H9 (cell line): ENCODE measurements around the gene FBLN2. TPM values are rescaled to one million over a fixed set of nuclear protein-coding genes. Genes with fewer than 3 reads are reported as not detected.

ENCODE experiments used
- DNase-seq: peaks from one replicate; pipeline ENCODE4 v3.0.0-alpha.2; 2017
- H2AFZ ChIP-seq: one replicate; pipeline ENCODE4 v1.6.1; 2013; ENCODE audit warnings: mild to moderate bottlenecking, low read length, control low read depth, moderate library complexity
- H2AK5ac ChIP-seq: 2 replicates; pipeline ENCODE4 v1.6.1; 2013; ENCODE audit warnings: low read length, control low read depth, mixed read lengths; ENCODE audit not compliant: insufficient read length
- H2BK120ac ChIP-seq: one replicate; pipeline ENCODE4 v1.6.1; 2013; ENCODE audit warnings: low read depth, mild to moderate bottlenecking, low read length, control low read depth, inconsistent platforms; ENCODE audit not compliant: poor library complexity, severe bottlenecking
- H2BK12ac ChIP-seq: 2 replicates; pipeline ENCODE4 v1.6.1; 2013; ENCODE audit warnings: low read length, control low read depth, mixed read lengths, low read depth; ENCODE audit not compliant: insufficient read length
- H2BK15ac ChIP-seq: 2 replicates; pipeline ENCODE4 v1.6.1; 2013; ENCODE audit warnings: low read depth, low read length, control low read depth
- H2BK20ac ChIP-seq: one replicate; pipeline ENCODE4 v1.6.1; 2013; ENCODE audit warnings: low read depth, mild to moderate bottlenecking, low read length, control low read depth, inconsistent platforms; ENCODE audit not compliant: poor library complexity, severe bottlenecking
- H2BK5ac ChIP-seq: 2 replicates; pipeline ENCODE4 v1.6.1; 2013; ENCODE audit warnings: low read length, control low read depth, mixed read lengths; ENCODE audit not compliant: insufficient read length
- H3K14ac ChIP-seq: 2 replicates; pipeline ENCODE4 v1.6.1; 2013; ENCODE audit warnings: low read length, control low read depth; ENCODE audit not compliant: insufficient read depth
- H3K18ac ChIP-seq: 2 replicates; pipeline ENCODE4 v1.6.1; 2013; ENCODE audit warnings: low read depth, mild to moderate bottlenecking, mixed read lengths, low read length, control low read depth; ENCODE audit not compliant: insufficient read length
- H3K23ac ChIP-seq: 2 replicates; pipeline ENCODE4 v1.6.1; 2013; ENCODE audit warnings: low read length, control low read depth, mixed read lengths, low read depth; ENCODE audit not compliant: insufficient read length
- H3K23me2 ChIP-seq: 2 replicates; pipeline ENCODE4 v1.6.1; 2013; ENCODE audit warnings: low read depth, mild to moderate bottlenecking, mixed read lengths, low read length, control low read depth; ENCODE audit not compliant: insufficient read length, poor library complexity, severe bottlenecking
- H3K27ac ChIP-seq: 2 replicates; pipeline ENCODE4 v1.5.1; 2013; ENCODE audit warnings: low read length, control low read depth, mixed read lengths, low read depth; ENCODE audit not compliant: insufficient read length
- H3K27me3 ChIP-seq: 2 replicates; pipeline ENCODE4 v1.6.1; 2013; ENCODE audit warnings: low read length, control low read depth, inconsistent platforms; ENCODE audit not compliant: insufficient read depth
- H3K4ac ChIP-seq: 2 replicates; pipeline ENCODE4 v1.6.1; 2013; ENCODE audit warnings: low read depth, mild to moderate bottlenecking, control low read depth, inconsistent platforms, low read length, moderate library complexity
- H3K4me1 ChIP-seq: 2 replicates; pipeline ENCODE4 v1.6.1; 2013; ENCODE audit warnings: low read length, control low read depth, inconsistent platforms; ENCODE audit not compliant: insufficient read depth
- H3K4me2 ChIP-seq: 2 replicates; pipeline ENCODE4 v1.6.1; 2013; ENCODE audit warnings: low read length, control low read depth, mixed read lengths; ENCODE audit not compliant: insufficient read length, insufficient read depth
- H3K56ac ChIP-seq: 2 replicates; pipeline ENCODE4 v1.6.1; 2013; ENCODE audit warnings: low read depth, mild to moderate bottlenecking, mixed read lengths, low read length, control low read depth; ENCODE audit not compliant: insufficient read length
- H3K79me1 ChIP-seq: 2 replicates; pipeline ENCODE4 v1.6.1; 2013; ENCODE audit warnings: low read depth, mild to moderate bottlenecking, moderate library complexity, low read length, control low read depth, inconsistent platforms; ENCODE audit not compliant: insufficient read depth, poor library complexity, severe bottlenecking
- H3K79me2 ChIP-seq: 2 replicates; pipeline ENCODE4 v1.6.1; 2013; ENCODE audit warnings: low read length, control low read depth, inconsistent platforms; ENCODE audit not compliant: insufficient read depth
- H3K9ac ChIP-seq: 2 replicates; pipeline ENCODE4 v1.6.1; 2013; ENCODE audit warnings: low read length, control low read depth, mixed read lengths; ENCODE audit not compliant: insufficient read length; ENCODE audit errors: extremely low read depth
- H3K9me3 ChIP-seq: one replicate; pipeline ENCODE4 v1.6.1; 2013; ENCODE audit warnings: low read depth, low read length, inconsistent platforms; ENCODE audit not compliant: control insufficient read depth
- H3T11ph ChIP-seq: one replicate; pipeline ENCODE4 v1.6.1; 2013; ENCODE audit warnings: mild to moderate bottlenecking, low read length, control low read depth, inconsistent platforms
- H4K20me1 ChIP-seq: one replicate; pipeline ENCODE4 v1.6.1; 2013; ENCODE audit not compliant: control insufficient read depth, insufficient read length, insufficient read depth
- H4K5ac ChIP-seq: 2 replicates; pipeline ENCODE4 v1.6.1; 2013; ENCODE audit warnings: low read depth, mild to moderate bottlenecking, mixed read lengths, low read length, control low read depth; ENCODE audit not compliant: insufficient read length
- H4K8ac ChIP-seq: replicated peaks from 2 replicates; pipeline ENCODE4 v1.6.1; 2013; ENCODE audit warnings: low read length, control low read depth, mixed read lengths, low read depth; ENCODE audit not compliant: insufficient read length
- H4K91ac ChIP-seq: 2 replicates; pipeline ENCODE4 v1.6.1; 2013; ENCODE audit warnings: low read depth, mild to moderate bottlenecking, moderate library complexity, mixed read lengths, low read length, control low read depth; ENCODE audit not compliant: insufficient read length
- H3K27ac Mint-ChIP-seq, 3 experiments: 2 replicates in 2 of 3; 3 replicates in 1 of 3; pipeline ENCODE4 v1.8.0; 2020 to 2021; ENCODE audit warnings: mixed read lengths in 3 of 3, mild to moderate bottlenecking in 1 of 3, moderate library complexity in 1 of 3
- H3K27me3 Mint-ChIP-seq: 2 replicates; pipeline ENCODE4 v1.8.0; 2021; ENCODE audit warnings: low read depth, mild to moderate bottlenecking, moderate library complexity, mixed read lengths
- H3K36me3 Mint-ChIP-seq, 3 experiments: 2 replicates in 2 of 3; 3 replicates in 1 of 3; pipeline ENCODE4 v1.8.0; 2020 to 2021; ENCODE audit warnings: low read depth in 3 of 3, mixed read lengths in 3 of 3; ENCODE audit not compliant: insufficient read depth in 1 of 3
- H3K4me1 Mint-ChIP-seq, 2 experiments: 2 replicates each; pipeline ENCODE4 v1.8.0; 2020; ENCODE audit warnings: mixed read lengths in 2 of 2
- H3K4me3 Mint-ChIP-seq, 2 experiments: 2 replicates in 1 of 2; 3 replicates in 1 of 2; pipeline ENCODE4 v1.8.0; 2020 to 2021; ENCODE audit warnings: mild to moderate bottlenecking in 2 of 2, mixed read lengths in 2 of 2, moderate library complexity in 1 of 2
- H3K9me3 Mint-ChIP-seq, 2 experiments: 2 replicates in 1 of 2; 3 replicates in 1 of 2; pipeline ENCODE4 v1.8.0; 2020; ENCODE audit warnings: mild to moderate bottlenecking in 2 of 2, mixed read lengths in 2 of 2, moderate library complexity in 1 of 2
- CTCF ChIP-seq: fragments of 200-600 bp; sonication (generic); conservative IDR thresholded peaks from 3 replicates; pipeline ENCODE4 v1.8.0; 2021; ENCODE audit warnings: antibody characterized with exemption, mild to moderate bottlenecking
- WGBS: extraction: QIAGEN DNeasy Blood & Tissue Kit; methylation state at CpG from one replicate; pipeline ENCODE4 v1.1.7; 2013; ENCODE audit warnings: missing lambda C conversion rate, low lambda C conversion rate, mixed read lengths; ENCODE audit not compliant: insufficient read length; ENCODE audit errors: extremely low coverage; 5-methylcytosine and 5-hydroxymethylcytosine counted together
- total RNA-seq: library from RNA; stranded (reverse); gene quantifications from 2 replicates; pipeline ENCODE4 v1.2.1, GENCODE V29; 2021

Gene FBLN2
- total RNA-seq, 1 experiment from 2014 or later = 11.8 TPM

- no peaks in the 10 kb centered on the region for H3K9me3 Mint-ChIP-seq
- H3K4me3 Mint-ChIP-seq = no peak overlapping the region
- Histone ChIP-seq H2BK120ac (no peak overlapping the region), H2BK5ac (no peak overlapping the region), H3K4me2 (no peak overlapping the region), H3K14ac (no peak overlapping the region; the same call in 1 of the 2 replicates), H3K79me2 (no peaks in the 10 kb centered on the region), H4K5ac (no peak overlapping the region), H3K9ac (no peak overlapping the region), H3K23me2 (no peaks in the 10 kb centered on the region), H3T11ph (no peak overlapping the region), H2BK15ac (no peak overlapping the region), H3K18ac (no peak overlapping the region), H4K8ac (no peak overlapping the region), H3K4me1 (no peaks in the 10 kb centered on the region), H2AFZ (no peak overlapping the region), H2BK12ac (no peak overlapping the region), H3K4ac (no peak overlapping the region), H3K27ac (no peak overlapping the region), H3K9me3 (no peaks in the 10 kb centered on the region), H4K91ac (no peak overlapping the region), H3K79me1 (no peaks in the 10 kb centered on the region), H3K27me3 (no peaks in the 10 kb centered on the region), H3K23ac (no peak overlapping the region), H4K20me1 (no peaks in the 10 kb centered on the region), H2BK20ac (no peak overlapping the region), H3K56ac (no peak overlapping the region), H2AK5ac (no peak overlapping the region)
- no peak for DNase-seq
- H3K36me3 Mint-ChIP-seq = no peaks in the 10 kb centered on the region
- no peak for TF ChIP-seq CTCF
- H3K27ac Mint-ChIP-seq = peak overlapping the region in 1 of 3 experiments; percentile 81; a peak in 1 of 7 replicates
- no CpG with 5 or more reads among the region's 9 CpGs for WGBS
- peaks cover 13 to 18% of the 10 kb centered on the region in 2 experiments for H3K4me1 Mint-ChIP-seq
- no peaks in the 10 kb centered on the region for H3K27me3 Mint-ChIP-seq
Observed at GRCh38 chr3:13566769-13567310, 17.9 kb downstream of the FBLN2 start.
